Measurements from ENCODE around the gene KCNA4.
A peak's percentile ranks its signal among the peaks of the same experiment; 100 is the strongest.
"Not testable (repeated sequence)": the region's sequence is repeated elsewhere in the genome, so short reads cannot be mapped to it uniquely, and the experiment has no call there.

Gene KCNA4

GRCh38 chr11:29996016-29996415 lies 20.8 kb downstream of the KCNA4 start:
- DNase-seq = no peak

DNA sequence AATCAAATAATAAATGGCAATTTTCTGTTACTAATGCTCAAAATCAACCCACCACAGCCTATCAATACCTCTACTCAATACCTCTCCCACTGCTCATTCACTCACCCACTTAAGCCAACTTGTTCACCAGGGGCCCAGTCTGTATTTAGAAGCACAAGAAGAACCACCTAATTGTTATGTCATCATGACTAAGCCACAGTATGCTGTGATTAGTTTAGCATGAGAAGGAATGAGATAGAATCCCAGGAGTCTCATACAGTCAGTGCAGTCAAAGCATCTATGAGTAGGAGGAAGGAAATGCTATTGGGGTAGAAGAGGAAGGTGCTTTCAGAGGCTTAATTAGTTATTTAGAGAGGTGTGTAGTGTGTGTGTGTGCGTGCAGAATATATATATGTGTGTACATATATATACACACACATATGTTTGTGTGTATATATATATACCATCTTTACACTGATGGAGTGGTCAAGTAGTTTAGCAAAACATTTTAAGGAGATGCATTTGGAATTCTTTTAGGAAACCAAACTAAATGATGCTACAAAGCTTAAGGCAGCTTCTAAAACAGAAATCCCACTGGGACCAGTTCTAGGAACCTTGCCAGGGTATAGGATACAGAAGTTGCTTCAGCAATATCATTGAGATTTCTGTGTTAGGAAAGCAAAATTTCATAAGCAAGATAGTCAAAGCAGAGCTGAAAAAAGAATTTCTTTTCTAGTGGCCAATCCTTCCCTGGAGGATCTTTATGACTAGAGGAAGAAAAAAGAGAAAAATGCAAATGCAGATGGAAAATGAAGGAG lies 27.5 kb downstream of the KCNA4 start:
- no peak for DNase-seq

- peak in 2 of 3 experiments; percentile 20 to 59 for DNase-seq
Measured at GRCh38 chr11:29985248-29985647, 31.6 kb downstream of the KCNA4 start.

- no peak for DNase-seq
Measured at GRCh38 chr11:29984544-29984943, 32.3 kb downstream of the KCNA4 start.

GRCh38 chr11:29978549-29978948 lies 38.3 kb downstream of the KCNA4 start:
- DNase-seq = no peak

- DNase-seq = not testable (repeated sequence)
Measured at GRCh38 chr11:29975580-29975979, 41.2 kb downstream of the KCNA4 start.

GRCh38 chr11:29963796-29964195 lies 53.0 kb downstream of the KCNA4 start:
- DNase-seq = no peak

GRCh38 chr11:29963036-29963435 lies 53.8 kb downstream of the KCNA4 start:
- DNase-seq = no peak

- DNase-seq = no peak
Measured at GRCh38 chr11:29962243-29962642, 54.6 kb downstream of the KCNA4 start.

Measured in NCI-H1417 (cell line).